Muscle of back (tissue), 11 donors: ENCODE results near the gene NEDD4. TPM values are rescaled to one million over a fixed set of nuclear protein-coding genes. Genes with fewer than 3 reads are reported as not detected.

Experiments
- DNase-seq, 3 donors: peaks; one replicate each; pipeline versions ENCODE4 v3.0.0 to v3.0.0-alpha.2; 2013
- polyA plus RNA-seq, 10 donors: library from polyadenylated mRNA; unstranded; fragments of 120-200 nt; gene quantifications; one replicate each; pipeline ENCODE4 v1.2.1, GENCODE V29; 2013; ENCODE audit not compliant: insufficient read length in 10 of 10

The NEDD4 gene
- polyA plus RNA-seq, 10 donors, result 8.5 to 16.0 (median 11.2) TPM

- no peak for DNase-seq
Observed at GRCh38 chr15:55784286-55784685, 209.1 kb downstream of the NEDD4 start.

- DNase-seq, result peak in 2 of 3 donors; percentile 16 to 50
Observed at GRCh38 chr15:55782901-55783300, 210.5 kb downstream of the NEDD4 start.

- DNase-seq, result no peak
Observed at GRCh38 chr15:55780292-55780691, 213.1 kb downstream of the NEDD4 start.

GRCh38 chr15:55778932-55779331, 214.5 kb downstream of the NEDD4 start:
- DNase-seq, result no peak
